Glutamatergic neuron (in vitro differentiated cells): ENCODE measurements around the gene ZNF438. TPM values are rescaled to one million over a fixed set of nuclear protein-coding genes. Genes with fewer than 3 reads are reported as not detected.

ENCODE experiments used
- DNase-seq: peaks from one replicate; pipeline ENCODE4 v3.0.0; 2022
- H3K27ac Mint-ChIP-seq: one replicate; pipeline ENCODE4 v1.8.0; 2020; ENCODE audit warnings: mild to moderate bottlenecking, mixed read lengths, inconsistent platforms; ENCODE audit not compliant: unreplicated experiment
- H3K27me3 Mint-ChIP-seq: one replicate; pipeline ENCODE4 v1.8.0; 2020; ENCODE audit warnings: mild to moderate bottlenecking, moderate library complexity, mixed read lengths, inconsistent platforms; ENCODE audit not compliant: unreplicated experiment
- H3K36me3 Mint-ChIP-seq: one replicate; pipeline ENCODE4 v1.8.0; 2020; ENCODE audit warnings: mild to moderate bottlenecking, mixed read lengths, inconsistent platforms; ENCODE audit not compliant: unreplicated experiment
- H3K4me1 Mint-ChIP-seq: one replicate; pipeline ENCODE4 v1.8.0; 2020; ENCODE audit warnings: mild to moderate bottlenecking, low read depth, mixed read lengths, inconsistent platforms; ENCODE audit not compliant: unreplicated experiment
- H3K4me3 Mint-ChIP-seq: one replicate; pipeline ENCODE4 v1.8.0; 2020; ENCODE audit warnings: mild to moderate bottlenecking, mixed read lengths, inconsistent platforms; ENCODE audit not compliant: unreplicated experiment
- H3K9me3 Mint-ChIP-seq: one replicate; pipeline ENCODE4 v1.8.0; 2020; ENCODE audit warnings: mild to moderate bottlenecking, moderate library complexity, mixed read lengths, inconsistent platforms; ENCODE audit not compliant: unreplicated experiment
- CTCF ChIP-seq: fragments of 200-600 bp; sonication (generic); IDR thresholded peaks from one replicate; pipeline ENCODE4 v1.5.0; 2021; ENCODE audit not compliant: partially characterized antibody, unreplicated experiment
- total RNA-seq: library from RNA; stranded (reverse); fragmentation: NEBNext Ultra II Directional; extraction: Animal tissue kit (Norgen Biotek cat#: 25700); gene quantifications from one replicate; pipeline ENCODE4 v1.2.1, GENCODE V29; 2021; ENCODE audit not compliant: unreplicated experiment

ZNF438 gene
- total RNA-seq, 1 donor from 2014 or later, result 3.5 TPM

GRCh38 chr10:31070025-31070424 is 38.4 kb upstream of the ZNF438 start:
- no peak overlapping the region for H3K4me3 Mint-ChIP-seq
- no peaks in the 10 kb centered on the region for H3K36me3 Mint-ChIP-seq
- no peak overlapping the region for H3K27ac Mint-ChIP-seq
- DNase-seq, result no peak
- peaks cover 3% of the 10 kb centered on the region for H3K9me3 Mint-ChIP-seq
- no peak for TF ChIP-seq CTCF
- H3K4me1 Mint-ChIP-seq, result peaks cover 17% of the 10 kb centered on the region
- H3K27me3 Mint-ChIP-seq, result no peaks in the 10 kb centered on the region

- no peak for TF ChIP-seq CTCF
- peaks cover 17% of the 10 kb centered on the region for H3K4me1 Mint-ChIP-seq
- no peak overlapping the region for H3K4me3 Mint-ChIP-seq
- no peak for DNase-seq
- H3K27me3 Mint-ChIP-seq, result no peaks in the 10 kb centered on the region
- no peak overlapping the region for H3K27ac Mint-ChIP-seq
- no peaks in the 10 kb centered on the region for H3K36me3 Mint-ChIP-seq
- H3K9me3 Mint-ChIP-seq, result peaks cover 3% of the 10 kb centered on the region
Measured at GRCh38 chr10:31069411-31069810, 37.7 kb upstream of the ZNF438 start.

GRCh38 chr10:31064348-31064747 is 32.7 kb upstream of the ZNF438 start:
- H3K9me3 Mint-ChIP-seq, result peaks cover 5% of the 10 kb centered on the region
- H3K4me3 Mint-ChIP-seq, result no peak overlapping the region
- no peak for TF ChIP-seq CTCF
- peaks cover 4% of the 10 kb centered on the region for H3K36me3 Mint-ChIP-seq
- DNase-seq, result no peak
- H3K27me3 Mint-ChIP-seq, result peaks cover 2% of the 10 kb centered on the region
- H3K27ac Mint-ChIP-seq, result no peak overlapping the region
- peaks cover 15% of the 10 kb centered on the region for H3K4me1 Mint-ChIP-seq

- peaks cover 5% of the 10 kb centered on the region for H3K9me3 Mint-ChIP-seq
- H3K27me3 Mint-ChIP-seq, result peaks cover 2% of the 10 kb centered on the region
- H3K4me3 Mint-ChIP-seq, result no peak overlapping the region
- TF ChIP-seq CTCF, result no peak
- H3K27ac Mint-ChIP-seq, result no peak overlapping the region
- H3K36me3 Mint-ChIP-seq, result peaks cover 4% of the 10 kb centered on the region
- DNase-seq, result no peak
- H3K4me1 Mint-ChIP-seq, result peaks cover 13% of the 10 kb centered on the region
Measured at GRCh38 chr10:31063841-31064240, 32.2 kb upstream of the ZNF438 start.

GRCh38 chr10:31062856-31063255 is 31.2 kb upstream of the ZNF438 start:
- TF ChIP-seq CTCF, result no peak
- no peak overlapping the region for H3K27ac Mint-ChIP-seq

More at GRCh38 chr10:31062856-31063255, 31.2 kb upstream of the ZNF438 start:
- H3K4me1 Mint-ChIP-seq, result peaks cover 13% of the 10 kb centered on the region
- peaks cover 2% of the 10 kb centered on the region for H3K27me3 Mint-ChIP-seq
- H3K9me3 Mint-ChIP-seq, result peaks cover 5% of the 10 kb centered on the region
- no peak overlapping the region for H3K4me3 Mint-ChIP-seq
- DNase-seq, result no peak
- H3K36me3 Mint-ChIP-seq, result peaks cover 4% of the 10 kb centered on the region
